CD4-positive, alpha-beta T cell (primary cell): ENCODE results near the gene AGAP1. TPM values are rescaled to one million over a fixed set of nuclear protein-coding genes. Genes with fewer than 3 reads are reported as not detected.

Experiments
- ATAC-seq: fragments of 200-7000 bp; cut with Tn5 transposase; one replicate; pipeline ENCODE4 v1.10.0; 2022; ENCODE audit warnings: mild to moderate bottlenecking; ENCODE audit not compliant: poor library complexity
- CTCF ChIA-PET: fragments of 350-600 bp; sonication (Branson Sonifier 250); formaldehyde crosslinking; loops from one replicate; lab custom pipeline; 2021; ENCODE audit warnings: antibody characterized with exemption, inconsistent platforms; lab: Charles Lee
- POLR2A ChIA-PET: fragments of 350-600 bp; sonication (Branson Sonifier 250); formaldehyde crosslinking; loops from one replicate; lab custom pipeline; 2021; ENCODE audit warnings: antibody characterized with exemption, inconsistent platforms; lab: Charles Lee
- DNase-seq, 14 experiments: peaks; one replicate each; pipeline ENCODE4 v3.0.0-alpha.2; 2013 to 2020; ENCODE audit warnings: mixed read lengths in 2 of 14
- H3K27ac ChIP-seq, 2 donors: one replicate each; pipeline versions ENCODE4 v1.5.1 to v1.7.0; 2013; ENCODE audit warnings: low read length in 2 of 2, low read depth in 1 of 2, mild to moderate bottlenecking in 1 of 2
- H3K27me3 ChIP-seq, 2 experiments: 1 replicate in 1 of 2; 2 replicates in 1 of 2; pipeline versions ENCODE4 v1.6.1 to v1.7.0; 2013; ENCODE audit warnings: low read length in 2 of 2, control low read depth in 1 of 2, mild to moderate bottlenecking in 1 of 2, moderate library complexity in 1 of 2; ENCODE audit not compliant: insufficient read depth in 2 of 2, control insufficient read depth in 1 of 2
- H3K36me3 ChIP-seq: one replicate; pipeline ENCODE4 v1.6.1; 2013; ENCODE audit warnings: low read length, control low read depth; ENCODE audit not compliant: insufficient read depth
- H3K4me1 ChIP-seq: one replicate; pipeline ENCODE4 v1.6.1; 2013; ENCODE audit warnings: low read length, control low read depth; ENCODE audit not compliant: insufficient read depth
- H3K4me3 ChIP-seq: one replicate; pipeline ENCODE4 v1.5.1; 2013; ENCODE audit warnings: mild to moderate bottlenecking, low read length, moderate library complexity
- H3K9me3 ChIP-seq, 2 experiments: 1 replicate in 1 of 2; 2 replicates in 1 of 2; pipeline versions ENCODE4 v1.6.1 to v1.7.0; 2013; ENCODE audit warnings: low read length in 2 of 2, mild to moderate bottlenecking in 2 of 2, control low read depth in 1 of 2, moderate library complexity in 1 of 2; ENCODE audit not compliant: control insufficient read depth in 1 of 2, insufficient read depth in 1 of 2
- H3K27ac Mint-ChIP-seq: one replicate; pipeline ENCODE4 v1.8.0; 2020; ENCODE audit warnings: mixed read lengths
- H3K27me3 Mint-ChIP-seq: one replicate; pipeline ENCODE4 v1.8.0; 2021; ENCODE audit warnings: mixed read lengths
- H3K36me3 Mint-ChIP-seq: one replicate; pipeline ENCODE4 v1.8.0; 2021; ENCODE audit warnings: low read depth, mixed read lengths
- H3K4me1 Mint-ChIP-seq: one replicate; pipeline ENCODE4 v1.8.0; 2021; ENCODE audit warnings: low read depth, mixed read lengths
- H3K4me3 Mint-ChIP-seq: one replicate; pipeline ENCODE4 v1.8.0; 2020; ENCODE audit warnings: mild to moderate bottlenecking, mixed read lengths
- H3K9me3 Mint-ChIP-seq: one replicate; pipeline ENCODE4 v1.8.0; 2020; ENCODE audit warnings: mixed read lengths
- intact Hi-C, 2 experiments: fragments of 100-400 bp; cut with DNase I in 1 of 2; cut with micrococcal nuclease in 1 of 2; formaldehyde crosslinking; loops; one replicate each; pipeline versions ENCODE4 v1.15.1 to v1.9.0; 2023 to 2025; cut with DNase I, micrococcal nuclease
- total RNA-seq, 174 experiments: library from RNA in 2 of 174; stranded (reverse) in 2 of 174; gene quantifications; one replicate each; pipeline ENCODE4 v1.2.3 and lab custom pipeline; 2021 to 2026
- TF ChIP-seq, protein P1 (sequence below): fragments of 200-600 bp; IDR thresholded peaks from one replicate; pipeline ENCODE4 v1.8.0; 2022; ENCODE audit warnings: antibody characterized with exemption, mild to moderate bottlenecking

Gene AGAP1
- total RNA-seq, 2 experiments from 2014 or later, result 2.6 to 3.1 TPM

DNA sequence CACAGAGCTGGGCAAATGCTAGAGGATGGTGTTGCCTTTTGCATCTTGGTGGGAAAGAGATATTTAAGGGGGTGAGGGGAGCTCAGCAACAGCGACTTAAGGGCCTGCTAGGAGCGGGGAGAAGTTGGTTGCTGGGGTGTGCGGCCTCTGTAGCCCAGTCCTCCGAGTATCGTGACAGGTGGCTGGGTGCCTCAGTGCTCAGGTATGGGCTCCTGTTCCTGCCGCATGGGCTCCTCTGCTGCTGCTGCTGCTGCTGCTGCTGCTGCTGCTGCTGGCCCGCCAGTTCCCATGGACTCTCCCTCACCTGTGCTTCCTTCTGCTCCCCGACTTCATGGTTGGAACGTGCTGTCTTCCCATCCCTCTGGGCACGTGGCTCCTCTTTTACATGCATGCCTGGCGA is 22.0 kb downstream of the AGAP1 start:
- no peak overlapping the region for H3K4me3 ChIP-seq
- CTCF ChIA-PET, result no interaction called here

DNA sequence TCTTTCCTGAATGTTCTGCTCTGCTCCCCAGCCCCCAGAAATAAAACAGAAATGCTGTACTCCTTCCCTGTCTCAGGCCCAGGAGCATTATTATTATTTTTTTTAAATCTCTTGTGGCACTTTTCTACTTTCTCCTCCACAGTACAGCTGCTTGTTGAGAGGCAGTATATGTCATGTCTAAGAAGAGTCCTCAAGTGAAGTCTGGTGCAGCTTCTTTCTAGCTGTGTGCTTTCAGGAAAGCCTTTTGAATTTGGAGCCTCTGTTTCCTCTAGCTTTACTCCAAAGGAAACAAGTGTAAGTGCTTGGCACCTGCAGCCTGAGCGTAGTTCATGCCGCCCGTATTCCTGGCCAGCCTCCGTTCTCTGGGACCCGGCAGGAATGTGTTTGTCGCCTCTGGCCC is 22.4 kb downstream of the AGAP1 start:
- no peak overlapping the region for H3K27ac Mint-ChIP-seq

More for the DNA sequence above, 22.0 kb downstream of the AGAP1 start:
- no peak overlapping the region for H3K4me3 Mint-ChIP-seq
- POLR2A ChIA-PET, result no interaction called here
- no peaks in the 10 kb centered on the region for H3K36me3 Mint-ChIP-seq
- ATAC-seq (no peak), DNase-seq (no peak)
- Histone ChIP-seq H3K27ac (no peak overlapping the region), H3K4me1 (no peaks in the 10 kb centered on the region), H3K36me3 (no peaks in the 10 kb centered on the region), H3K9me3 (peaks cover 0 to 26% of the 10 kb centered on the region in 2 experiments), H3K27me3 (no peaks in the 10 kb centered on the region)
- no peak overlapping the region for H3K27ac Mint-ChIP-seq
- intact Hi-C loops, result no loop called here
- no peaks in the 10 kb centered on the region for H3K9me3 Mint-ChIP-seq
- TF ChIP-seq, protein P1, sequence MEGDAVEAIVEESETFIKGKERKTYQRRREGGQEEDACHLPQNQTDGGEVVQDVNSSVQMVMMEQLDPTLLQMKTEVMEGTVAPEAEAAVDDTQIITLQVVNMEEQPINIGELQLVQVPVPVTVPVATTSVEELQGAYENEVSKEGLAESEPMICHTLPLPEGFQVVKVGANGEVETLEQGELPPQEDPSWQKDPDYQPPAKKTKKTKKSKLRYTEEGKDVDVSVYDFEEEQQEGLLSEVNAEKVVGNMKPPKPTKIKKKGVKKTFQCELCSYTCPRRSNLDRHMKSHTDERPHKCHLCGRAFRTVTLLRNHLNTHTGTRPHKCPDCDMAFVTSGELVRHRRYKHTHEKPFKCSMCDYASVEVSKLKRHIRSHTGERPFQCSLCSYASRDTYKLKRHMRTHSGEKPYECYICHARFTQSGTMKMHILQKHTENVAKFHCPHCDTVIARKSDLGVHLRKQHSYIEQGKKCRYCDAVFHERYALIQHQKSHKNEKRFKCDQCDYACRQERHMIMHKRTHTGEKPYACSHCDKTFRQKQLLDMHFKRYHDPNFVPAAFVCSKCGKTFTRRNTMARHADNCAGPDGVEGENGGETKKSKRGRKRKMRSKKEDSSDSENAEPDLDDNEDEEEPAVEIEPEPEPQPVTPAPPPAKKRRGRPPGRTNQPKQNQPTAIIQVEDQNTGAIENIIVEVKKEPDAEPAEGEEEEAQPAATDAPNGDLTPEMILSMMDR, result no peak
- H3K4me1 Mint-ChIP-seq, result no peaks in the 10 kb centered on the region
- peaks cover 28% of the 10 kb centered on the region for H3K27me3 Mint-ChIP-seq

DNA sequence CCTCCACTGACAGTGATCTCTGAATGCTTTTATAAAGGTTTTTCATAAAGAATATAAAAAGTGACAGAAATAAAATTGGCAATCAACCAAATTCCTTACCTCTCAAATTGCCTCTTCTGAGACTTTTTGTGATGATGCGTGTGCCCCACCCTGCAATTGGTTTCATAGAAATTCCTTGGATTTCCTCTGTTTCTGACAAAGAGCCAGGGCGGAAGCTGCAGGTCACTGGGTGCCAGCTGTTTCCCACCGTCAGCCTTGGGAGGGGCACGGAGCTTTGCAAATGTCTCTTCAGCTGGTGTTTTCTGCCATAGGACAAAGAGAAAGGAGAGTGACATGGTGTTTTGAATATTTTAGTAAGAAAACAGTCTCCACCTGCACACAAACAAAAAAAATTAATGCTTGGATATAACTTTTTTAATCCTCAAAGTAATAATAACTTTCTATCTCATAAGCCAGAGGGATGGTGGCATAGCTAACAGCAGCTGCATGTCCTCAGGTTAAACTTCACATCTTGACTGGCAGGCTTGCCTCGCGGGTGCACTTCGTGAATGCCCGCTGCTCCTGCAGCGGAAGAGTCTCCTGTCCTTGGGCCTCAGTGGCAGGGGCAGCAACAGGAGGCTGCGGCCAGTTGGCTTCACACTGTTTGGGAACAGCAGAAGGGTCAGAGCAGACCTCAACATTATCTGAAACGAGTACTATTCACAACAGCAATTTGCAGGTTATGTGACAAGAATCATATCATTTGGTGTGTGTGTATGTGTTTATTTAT is 24.7 kb downstream of the AGAP1 start:
- Mint-ChIP-seq H3K36me3 (no peaks in the 10 kb centered on the region), H3K9me3 (no peaks in the 10 kb centered on the region), H3K27ac (no peak overlapping the region), H3K4me1 (no peaks in the 10 kb centered on the region), H3K27me3 (peaks cover 37% of the 10 kb centered on the region), H3K4me3 (no peak overlapping the region)
- ATAC-seq, result no peak
- intact Hi-C loops, result no loop called here
- Histone ChIP-seq H3K4me1 (no peaks in the 10 kb centered on the region), H3K4me3 (no peak overlapping the region), H3K27ac (no peak overlapping the region), H3K27me3 (no peaks in the 10 kb centered on the region), H3K36me3 (no peaks in the 10 kb centered on the region), H3K9me3 (peaks cover 0 to 19% of the 10 kb centered on the region in 2 experiments)
- POLR2A ChIA-PET, result no interaction called here
- TF ChIP-seq, protein P1, result no peak
- DNase-seq, result no peak
- CTCF ChIA-PET, result no interaction called here

More for the DNA sequence above, 22.4 kb downstream of the AGAP1 start:
- Histone ChIP-seq H3K36me3 (no peaks in the 10 kb centered on the region), H3K4me1 (no peaks in the 10 kb centered on the region), H3K27ac (no peak overlapping the region), H3K4me3 (no peak overlapping the region), H3K9me3 (peaks cover 0 to 26% of the 10 kb centered on the region in 2 experiments), H3K27me3 (no peaks in the 10 kb centered on the region)
- ATAC-seq (no peak), DNase-seq (no peak)
- POLR2A ChIA-PET, result no interaction called here
- Mint-ChIP-seq H3K36me3 (no peaks in the 10 kb centered on the region), H3K9me3 (no peaks in the 10 kb centered on the region), H3K4me3 (no peak overlapping the region), H3K27me3 (peaks cover 26% of the 10 kb centered on the region), H3K4me1 (no peaks in the 10 kb centered on the region)
- TF ChIP-seq, protein P1, result no peak
- intact Hi-C loops, result no loop called here
- CTCF ChIA-PET, result no interaction called here
